Neural cell (in vitro differentiated cells): ENCODE measurements around the gene FAM200B. TPM values are rescaled to one million over a fixed set of nuclear protein-coding genes. Genes with fewer than 3 reads are reported as not detected.

Source experiments
- H2AFZ ChIP-seq: fragments of 200-600, 300-800 bp; sonication (generic), shearing (Covaris generic); 2 replicates; pipeline ENCODE4 v1.6.0; 2014; ENCODE audit warnings: low read depth, mild to moderate bottlenecking, antibody characterized with exemption, low read length, moderate library complexity
- H3F3A ChIP-seq: fragments of 200-600 bp; shearing (Covaris generic); 2 replicates; pipeline ENCODE4 v1.6.1; 2016; ENCODE audit warnings: mild to moderate bottlenecking, moderate library complexity, mixed read lengths, antibody characterized with exemption, low read length; ENCODE audit not compliant: insufficient read depth, poor library complexity, severe bottlenecking
- H3K27ac ChIP-seq: fragments of 200-600, 300-800 bp; sonication (generic), shearing (Covaris generic); 2 replicates; pipeline ENCODE4 v1.5.1; 2014; ENCODE audit warnings: mild to moderate bottlenecking, low read length, moderate library complexity
- H3K27me3 ChIP-seq: fragments of 300-800, 200-600 bp; sonication (generic), shearing (Covaris generic); 2 replicates; pipeline ENCODE4 v1.6.0; 2014; ENCODE audit warnings: mild to moderate bottlenecking, low read depth, low read length, moderate library complexity; ENCODE audit not compliant: insufficient read depth
- H3K36me3 ChIP-seq: fragments of 300-800, 200-600 bp; sonication (generic), shearing (Covaris generic); 2 replicates; pipeline ENCODE4 v1.5.1; 2014; ENCODE audit warnings: mild to moderate bottlenecking, antibody characterized with exemption, low read length, moderate library complexity; ENCODE audit not compliant: insufficient read depth
- H3K4me2 ChIP-seq: fragments of 300-800, 200-600 bp; sonication (generic), shearing (Covaris generic); 2 replicates; pipeline ENCODE4 v1.6.0; 2014; ENCODE audit warnings: mild to moderate bottlenecking, low read length
- H3K4me3 ChIP-seq: fragments of 300-800, 200-600 bp; sonication (generic), shearing (Covaris generic); 2 replicates; pipeline ENCODE4 v1.5.1; 2014; ENCODE audit warnings: mild to moderate bottlenecking, low read length, moderate library complexity
- H3K79me2 ChIP-seq: fragments of 200-600 bp; shearing (Covaris generic); replicated peaks from 2 replicates; pipeline ENCODE4 v1.6.0; 2014; ENCODE audit warnings: mild to moderate bottlenecking, low read length, moderate library complexity; ENCODE audit not compliant: insufficient read depth
- H3K9ac ChIP-seq: fragments of 300-800, 200-600 bp; sonication (generic), shearing (Covaris generic); 2 replicates; pipeline ENCODE4 v1.6.1; 2016; ENCODE audit warnings: mild to moderate bottlenecking, low read length, mixed read lengths
- H3K9me2 ChIP-seq: fragments of 200-600 bp; shearing (Covaris generic); 2 replicates; pipeline ENCODE4 v1.6.1; 2016; ENCODE audit warnings: mild to moderate bottlenecking, low read length, mixed read lengths; ENCODE audit not compliant: insufficient read depth
- H3K9me3 ChIP-seq: fragments of 200-600, 300-800 bp; sonication (generic), shearing (Covaris generic); 2 replicates; pipeline ENCODE4 v1.6.1; 2016; ENCODE audit warnings: mild to moderate bottlenecking, mixed run types, low read length, moderate library complexity, mixed read lengths
- H4K20me1 ChIP-seq: fragments of 200-600 bp; shearing (Covaris generic); 2 replicates; pipeline ENCODE4 v1.6.1; 2016; ENCODE audit warnings: mild to moderate bottlenecking, mixed run types; ENCODE audit not compliant: insufficient read depth
- EP300 ChIP-seq: fragments of 450-650 bp; conservative IDR thresholded peaks from 2 replicates; pipeline ENCODE4 v1.6.1; 2014; ENCODE audit warnings: antibody characterized with exemption, mild to moderate bottlenecking, moderate library complexity; ENCODE audit not compliant: poor library complexity, severe bottlenecking
- EZH2 ChIP-seq: fragments of 200-600, 300-800 bp; shearing (Covaris generic), sonication (generic); IDR thresholded peaks from 2 replicates; pipeline ENCODE4 v1.6.1; 2014; ENCODE audit warnings: antibody characterized with exemption, low read length, borderline replicate concordance, mild to moderate bottlenecking; ENCODE audit not compliant: insufficient read depth, poor library complexity, severe bottlenecking
- MXI1 ChIP-seq: fragments of 450-650 bp; conservative IDR thresholded peaks from 2 replicates; pipeline ENCODE4 v1.6.1; 2014; ENCODE audit warnings: antibody characterized with exemption, mild to moderate bottlenecking; ENCODE audit not compliant: poor library complexity, severe bottlenecking
- POLR2AphosphoS5 ChIP-seq: IDR thresholded peaks from 2 replicates; pipeline ENCODE4 v1.6.1; 2012
- RAD21 ChIP-seq: fragments of 450-650 bp; conservative IDR thresholded peaks from 2 replicates; pipeline ENCODE4 v1.6.1; 2014; ENCODE audit warnings: antibody characterized with exemption, mild to moderate bottlenecking, moderate library complexity
- REST ChIP-seq: IDR thresholded peaks from 2 replicates; pipeline ENCODE4 v1.6.1; 2012; ENCODE audit warnings: borderline replicate concordance
- SMC3 ChIP-seq: fragments of 450-650 bp; conservative IDR thresholded peaks from 2 replicates; pipeline ENCODE4 v1.6.1; 2014; ENCODE audit warnings: antibody characterized with exemption, mild to moderate bottlenecking, moderate library complexity; ENCODE audit not compliant: poor library complexity
- TAF1 ChIP-seq: IDR thresholded peaks from 2 replicates; pipeline ENCODE4 v1.6.1; 2012; ENCODE audit warnings: low read depth
- polyA plus RNA-seq: library from polyadenylated mRNA; depleted of rRNA; stranded (reverse); fragments of >200 nt; gene quantifications from 2 replicates; pipeline ENCODE4 v1.2.3, GENCODE V29; 2014
- TF ChIP-seq, protein P1 (sequence below): fragments of 450-650 bp; IDR thresholded peaks from 2 replicates; pipeline ENCODE4 v1.5.1; 2014; ENCODE audit warnings: antibody characterized with exemption, mild to moderate bottlenecking, moderate library complexity; ENCODE audit not compliant: poor library complexity, severe bottlenecking

Gene FAM200B
- polyA plus RNA-seq, 1 donor from 2014 or later, result 238 TPM

DNA sequence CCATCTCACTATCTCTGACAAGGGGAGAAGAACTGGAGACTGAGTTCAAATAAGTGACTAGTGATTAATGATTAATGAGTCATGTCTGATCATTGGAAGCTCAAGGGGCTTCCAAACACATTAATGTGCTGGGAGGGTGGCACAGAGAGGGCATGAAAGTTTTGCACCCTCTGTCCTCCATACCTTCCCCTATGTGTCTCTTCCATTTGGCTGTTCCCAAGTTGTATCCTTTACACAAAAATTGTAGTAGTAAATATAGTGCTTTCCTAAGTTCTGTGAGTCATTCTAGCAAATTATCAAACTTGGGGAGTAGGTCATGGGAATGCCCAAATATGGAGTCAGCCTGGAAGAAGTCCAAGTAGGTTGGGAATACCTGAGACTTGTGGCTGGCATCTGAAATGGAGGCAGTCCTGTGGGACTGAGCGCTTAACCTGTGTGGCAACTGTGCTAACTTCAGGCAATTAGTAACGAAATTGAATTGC, 4.1 kb upstream of the FAM200B start:
- TF ChIP-seq EP300, result no peak
- TF ChIP-seq POLR2AphosphoS5, result no peak
- TF ChIP-seq TAF1, result no peak

DNA sequence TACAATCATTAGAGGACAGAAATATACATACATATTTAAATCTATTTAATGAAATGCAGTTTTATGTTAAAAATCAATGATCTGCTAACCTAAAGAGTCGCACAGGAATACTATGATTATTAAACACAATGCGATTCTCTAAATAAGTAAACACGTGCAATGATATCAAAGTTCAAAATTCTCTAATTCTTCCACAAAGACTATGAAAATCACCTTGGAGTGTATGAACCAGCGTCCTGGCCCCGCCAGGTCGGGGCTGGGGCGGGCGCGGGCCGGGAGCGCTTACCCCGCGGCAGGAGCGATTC, 608 bp upstream of the FAM200B start:
- Histone ChIP-seq H4K20me1 (no peaks in the 10 kb centered on the region), H3K9me2 (no peaks in the 10 kb centered on the region), H3K9me3 (no peaks in the 10 kb centered on the region), H3K36me3 (peaks cover 4% of the 10 kb centered on the region), H2AFZ (peak overlapping the region; percentile 41), H3K4me3 (peak overlapping the region; percentile 80), H3K4me2 (peak overlapping the region; percentile 76), H3K27ac (no peak overlapping the region), H3F3A (no peaks in the 10 kb centered on the region), H3K9ac (no peak overlapping the region), H3K27me3 (no peaks in the 10 kb centered on the region), H3K79me2 (peaks cover 58% of the 10 kb centered on the region)
- TF ChIP-seq SMC3, result no peak

More for the DNA sequence above, 4.1 kb upstream of the FAM200B start:
- peaks cover 50% of the 10 kb centered on the region for H3K79me2 ChIP-seq
- H3K4me3 ChIP-seq, result no peak overlapping the region
- no peaks in the 10 kb centered on the region for H3K9me2 ChIP-seq
- no peaks in the 10 kb centered on the region for H3K36me3 ChIP-seq
- H3K9me3 ChIP-seq, result no peaks in the 10 kb centered on the region
- no peaks in the 10 kb centered on the region for H3K27me3 ChIP-seq
- H2AFZ ChIP-seq, result no peak overlapping the region
- no peak overlapping the region for H3K27ac ChIP-seq
- no peaks in the 10 kb centered on the region for H3F3A ChIP-seq
- H4K20me1 ChIP-seq, result no peaks in the 10 kb centered on the region
- H3K4me2 ChIP-seq, result no peak overlapping the region
- H3K9ac ChIP-seq, result no peak overlapping the region

DNA sequence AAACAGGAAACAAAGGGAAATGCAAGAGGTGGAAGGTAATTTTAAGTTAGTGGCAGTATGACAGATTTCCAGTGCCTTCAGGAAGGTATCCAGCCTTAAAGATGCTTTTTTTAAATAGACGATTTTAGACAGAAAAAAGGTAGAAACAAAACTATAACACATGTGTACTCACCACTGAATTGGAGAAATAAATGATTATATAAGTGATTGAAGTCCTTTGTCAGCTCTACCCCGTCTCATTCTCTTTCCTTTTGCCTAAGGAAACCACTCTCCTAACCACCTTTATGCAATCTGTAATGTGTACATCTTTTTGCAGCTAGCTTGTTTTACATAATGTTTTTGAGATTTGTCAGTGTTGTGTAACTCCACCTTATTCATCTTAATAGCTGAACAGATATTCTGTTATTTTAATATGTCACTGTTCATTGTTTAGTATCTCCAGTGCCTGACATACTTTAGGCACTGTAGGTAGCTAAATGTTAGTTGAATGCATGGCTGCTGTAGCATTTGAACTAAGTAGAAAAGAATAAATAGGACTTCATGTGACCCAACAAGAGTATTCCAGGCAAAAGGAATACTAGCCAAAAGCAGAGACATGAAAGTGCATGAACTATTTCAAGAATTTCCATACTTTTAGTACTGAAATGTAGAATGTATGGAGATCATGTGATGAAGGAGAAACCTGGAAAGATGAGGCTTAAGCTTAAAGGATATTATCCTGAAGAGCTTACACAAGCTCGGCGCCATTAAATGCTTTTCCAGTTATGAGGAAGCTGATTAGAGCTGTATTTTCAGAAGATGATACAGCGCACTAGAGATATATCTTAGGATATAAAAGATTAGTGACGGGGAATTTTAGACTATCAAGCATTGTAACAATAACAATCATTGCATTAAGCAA, 865 bp downstream of the FAM200B start:
- peak overlapping the region; percentile 95 for H2AFZ ChIP-seq
- H3K4me3 ChIP-seq, result peak overlapping the region; percentile 80

More for the DNA sequence above, 865 bp downstream of the FAM200B start:
- no peak for TF ChIP-seq REST
- TF ChIP-seq POLR2AphosphoS5, result no peak
- TF ChIP-seq TAF1, result no peak
- no peak for TF ChIP-seq EZH2
- no peak for TF ChIP-seq MXI1
- TF ChIP-seq SMC3, result no peak
- TF ChIP-seq EP300, result no peak
- no peak for TF ChIP-seq RAD21
- TF ChIP-seq, protein P1, sequence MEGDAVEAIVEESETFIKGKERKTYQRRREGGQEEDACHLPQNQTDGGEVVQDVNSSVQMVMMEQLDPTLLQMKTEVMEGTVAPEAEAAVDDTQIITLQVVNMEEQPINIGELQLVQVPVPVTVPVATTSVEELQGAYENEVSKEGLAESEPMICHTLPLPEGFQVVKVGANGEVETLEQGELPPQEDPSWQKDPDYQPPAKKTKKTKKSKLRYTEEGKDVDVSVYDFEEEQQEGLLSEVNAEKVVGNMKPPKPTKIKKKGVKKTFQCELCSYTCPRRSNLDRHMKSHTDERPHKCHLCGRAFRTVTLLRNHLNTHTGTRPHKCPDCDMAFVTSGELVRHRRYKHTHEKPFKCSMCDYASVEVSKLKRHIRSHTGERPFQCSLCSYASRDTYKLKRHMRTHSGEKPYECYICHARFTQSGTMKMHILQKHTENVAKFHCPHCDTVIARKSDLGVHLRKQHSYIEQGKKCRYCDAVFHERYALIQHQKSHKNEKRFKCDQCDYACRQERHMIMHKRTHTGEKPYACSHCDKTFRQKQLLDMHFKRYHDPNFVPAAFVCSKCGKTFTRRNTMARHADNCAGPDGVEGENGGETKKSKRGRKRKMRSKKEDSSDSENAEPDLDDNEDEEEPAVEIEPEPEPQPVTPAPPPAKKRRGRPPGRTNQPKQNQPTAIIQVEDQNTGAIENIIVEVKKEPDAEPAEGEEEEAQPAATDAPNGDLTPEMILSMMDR, result no peak
- Histone ChIP-seq H3K79me2 (peaks cover 44% of the 10 kb centered on the region), H3K27me3 (no peaks in the 10 kb centered on the region), H3K36me3 (peaks cover 4% of the 10 kb centered on the region), H4K20me1 (no peaks in the 10 kb centered on the region), H3F3A (no peaks in the 10 kb centered on the region), H3K9me3 (no peaks in the 10 kb centered on the region), H3K9me2 (no peaks in the 10 kb centered on the region), H3K4me2 (peak overlapping the region; percentile 98), H3K9ac (peak overlapping the region; percentile 93), H3K27ac (peak overlapping the region; percentile 95)
